Kasumi-1 (cell line): ENCODE measurements around the gene ARMC8.

Experiments
- DNase-seq, 2 experiments: peaks; one replicate each; lab custom pipeline; 2025; lab: John Stamatoyannopoulos, UW

ARMC8 gene

GRCh38 chr3:138197524-138197923 is 10.4 kb downstream of the ARMC8 start:
- DNase-seq, result no peak

DNA sequence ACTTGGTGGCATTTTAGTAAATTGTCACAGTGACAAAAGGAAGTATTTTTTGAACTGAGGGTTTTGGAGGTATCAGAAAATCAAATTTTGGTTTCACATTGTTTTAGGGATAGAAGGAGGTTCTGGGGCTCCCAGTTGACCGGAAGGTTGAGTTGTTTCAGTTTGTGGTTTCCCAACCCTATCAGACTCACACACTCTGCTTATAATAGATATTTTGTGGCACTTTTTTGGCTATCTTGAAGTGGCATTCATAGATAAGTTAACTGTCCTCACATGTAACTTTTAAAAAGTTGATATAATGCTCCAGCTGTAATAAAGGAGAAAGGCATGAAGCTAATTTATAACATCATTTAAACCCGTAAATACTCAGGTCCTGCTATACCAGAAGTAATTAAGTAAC is 12.8 kb downstream of the ARMC8 start:
- no peak for DNase-seq

DNA sequence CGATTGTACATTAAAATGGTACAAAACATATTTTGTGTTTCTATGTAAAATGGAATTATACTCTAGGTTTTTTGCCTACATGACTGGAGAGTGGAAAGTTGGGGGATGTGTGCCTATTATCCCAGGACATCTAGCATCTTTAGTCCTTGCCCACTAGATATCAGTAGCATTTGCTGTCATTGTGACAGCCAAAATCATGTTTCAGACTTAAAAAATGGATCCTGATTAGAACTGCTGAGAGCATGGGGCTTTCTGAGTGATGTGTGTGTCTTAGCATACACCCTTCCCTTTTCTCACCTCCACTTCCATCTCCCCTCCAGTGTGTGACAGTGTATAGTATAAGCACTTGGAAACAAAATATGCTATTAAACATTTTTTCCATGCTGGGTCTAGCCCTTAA is 13.3 kb downstream of the ARMC8 start:
- no peak for DNase-seq

DNA sequence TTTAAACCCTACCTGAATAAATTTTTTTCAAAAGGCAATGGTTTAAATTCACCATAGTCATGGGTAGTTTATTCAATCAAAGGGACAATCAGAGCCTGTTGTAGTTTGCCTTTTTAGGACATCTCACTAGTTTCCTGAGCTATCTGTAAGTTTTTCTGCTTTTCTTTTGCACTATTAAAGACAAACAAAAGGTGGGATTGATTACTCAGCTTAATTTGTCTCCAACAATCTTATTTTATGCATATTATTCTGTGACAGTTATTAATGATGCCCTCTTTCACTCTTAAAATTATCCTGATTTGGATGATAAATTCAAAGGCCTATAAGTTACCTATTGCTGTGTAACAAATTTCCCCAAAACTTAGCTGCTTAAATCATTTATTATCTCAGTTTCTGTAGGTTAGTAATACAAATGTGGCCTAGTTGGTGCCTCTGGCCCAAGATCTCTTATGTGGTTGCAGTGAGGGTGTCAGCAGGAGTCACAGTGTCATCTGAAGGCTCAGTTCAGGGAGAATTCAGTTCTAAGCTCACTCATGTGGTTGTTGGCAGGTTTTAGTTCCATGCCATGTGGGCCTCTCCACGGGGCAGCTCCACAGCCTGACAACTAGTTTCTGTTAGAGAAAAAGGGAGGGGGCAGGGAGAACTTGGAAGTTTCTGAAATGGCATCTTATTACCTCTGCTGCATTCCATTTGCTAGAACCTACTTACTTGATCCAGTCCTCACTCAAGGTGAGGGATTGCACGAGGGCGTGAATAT is 16.0 kb downstream of the ARMC8 start:
- no peak for DNase-seq

DNA sequence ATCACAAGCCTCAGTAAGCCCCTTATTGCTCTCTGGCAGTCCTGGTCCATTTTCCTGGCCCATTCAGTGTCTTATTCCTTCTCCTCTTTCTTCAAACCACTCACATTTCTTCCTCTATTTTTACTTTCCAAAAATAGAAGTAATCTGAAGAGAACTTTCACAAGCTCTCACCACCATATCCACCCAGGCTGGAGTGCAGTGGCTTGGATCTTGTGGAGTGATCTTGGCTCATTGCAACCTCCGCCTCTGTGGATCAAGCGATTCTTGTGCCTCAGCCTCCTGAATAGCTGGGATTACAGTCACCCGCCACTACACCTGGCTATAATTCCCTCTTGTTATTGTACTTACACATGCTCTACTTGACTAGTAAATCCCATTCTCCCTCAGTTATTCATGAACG is 16.8 kb downstream of the ARMC8 start:
- DNase-seq, result no peak

DNA sequence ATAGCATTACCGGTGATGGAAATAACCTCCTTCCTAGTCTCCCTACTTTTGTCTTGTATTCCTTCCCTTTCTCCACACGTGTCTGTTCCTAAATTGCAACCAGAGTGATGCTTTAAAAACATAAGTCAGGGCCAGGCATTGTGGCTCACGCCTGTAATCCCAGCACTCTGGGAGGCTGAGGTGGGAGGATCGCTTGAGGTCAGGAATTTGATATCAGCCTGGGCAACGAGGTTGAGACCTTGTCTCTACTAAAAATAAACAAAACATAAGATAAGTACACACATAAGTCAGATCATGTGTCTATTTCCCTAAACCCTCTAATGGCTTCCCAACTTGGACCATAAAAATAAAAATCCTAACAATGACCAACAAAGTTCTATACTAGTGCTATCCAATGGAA is 18.4 kb downstream of the ARMC8 start:
- DNase-seq, result no peak

GRCh38 chr3:138206196-138206595 is 19.1 kb downstream of the ARMC8 start:
- no peak for DNase-seq

DNA sequence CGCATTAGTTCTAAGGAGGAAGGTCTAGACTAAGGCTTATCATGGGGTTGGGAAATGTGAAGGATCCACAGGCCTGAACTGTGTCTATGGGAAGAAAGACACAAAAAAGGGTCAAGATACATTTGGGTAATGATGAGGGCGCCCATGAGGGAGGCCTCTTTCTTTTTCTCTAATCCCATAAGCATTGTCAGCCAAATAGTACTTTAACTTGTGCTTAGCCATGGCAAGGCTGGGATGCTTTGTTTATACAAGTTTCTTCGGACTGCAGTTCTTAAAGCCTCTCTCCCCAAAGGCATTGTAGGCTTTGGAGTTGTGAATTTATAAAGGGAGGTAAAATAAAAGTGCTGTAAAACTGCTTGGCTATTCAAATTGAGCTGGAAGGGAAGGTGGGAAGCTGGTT is 23.4 kb downstream of the ARMC8 start:
- DNase-seq, result no peak

DNA sequence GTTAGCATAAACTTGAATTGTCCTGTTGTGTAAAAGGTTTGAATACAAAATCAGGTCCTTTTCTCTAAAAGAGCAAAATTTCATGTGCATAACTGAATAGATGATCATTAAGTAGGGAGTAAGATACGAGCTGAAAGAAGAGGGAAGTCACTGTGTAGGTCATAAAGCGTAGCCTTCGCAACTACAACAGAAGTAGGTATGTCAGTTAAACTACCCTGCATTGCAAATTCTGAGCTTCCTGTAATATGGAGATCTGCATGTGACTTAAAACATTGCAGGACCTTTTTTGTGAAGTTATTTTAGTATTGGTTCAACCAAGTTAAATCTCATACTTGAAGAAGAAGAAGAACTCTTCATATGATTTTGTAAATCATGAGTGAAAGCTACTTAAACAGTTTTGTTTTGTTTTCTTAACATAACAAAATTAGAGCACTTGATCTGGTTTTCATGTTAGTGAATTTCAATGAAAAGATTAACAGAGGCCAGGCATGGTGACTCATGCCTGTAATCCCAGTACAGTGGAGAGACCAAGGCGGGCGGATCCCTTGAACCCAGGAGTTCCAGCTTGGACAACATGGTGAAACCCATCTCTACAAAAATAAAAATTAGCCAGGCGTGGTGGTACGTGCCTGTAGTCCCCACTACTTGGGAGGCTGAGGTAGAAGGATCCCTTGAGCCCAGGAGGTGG is 26.4 kb downstream of the ARMC8 start:
- DNase-seq, result peak; percentile 56 to 60

GRCh38 chr3:138219255-138219654 is 32.2 kb downstream of the ARMC8 start:
- peak in 1 of 2 experiments; percentile 9 for DNase-seq

DNA sequence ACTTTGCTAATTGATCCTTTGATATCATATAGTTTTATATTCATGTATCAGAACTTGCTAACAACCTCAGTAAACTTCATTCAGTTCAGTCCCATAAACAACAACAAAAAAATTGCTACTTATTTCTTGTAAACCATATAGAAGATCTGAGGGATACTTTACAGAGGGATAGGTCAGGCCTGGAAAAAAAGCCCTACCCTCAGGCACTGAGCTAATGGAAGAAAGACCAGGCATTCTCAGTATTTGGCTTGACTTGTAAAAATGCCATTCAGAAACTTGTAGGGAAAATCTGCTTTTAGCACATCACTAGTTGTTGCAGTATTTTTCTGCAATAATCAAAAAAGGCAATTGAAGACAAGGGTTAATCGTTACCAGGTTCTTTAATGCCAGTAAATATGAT is 33.1 kb downstream of the ARMC8 start:
- DNase-seq, result no peak

- no peak for DNase-seq
Measured at GRCh38 chr3:138220788-138221187, 33.7 kb downstream of the ARMC8 start.

DNA sequence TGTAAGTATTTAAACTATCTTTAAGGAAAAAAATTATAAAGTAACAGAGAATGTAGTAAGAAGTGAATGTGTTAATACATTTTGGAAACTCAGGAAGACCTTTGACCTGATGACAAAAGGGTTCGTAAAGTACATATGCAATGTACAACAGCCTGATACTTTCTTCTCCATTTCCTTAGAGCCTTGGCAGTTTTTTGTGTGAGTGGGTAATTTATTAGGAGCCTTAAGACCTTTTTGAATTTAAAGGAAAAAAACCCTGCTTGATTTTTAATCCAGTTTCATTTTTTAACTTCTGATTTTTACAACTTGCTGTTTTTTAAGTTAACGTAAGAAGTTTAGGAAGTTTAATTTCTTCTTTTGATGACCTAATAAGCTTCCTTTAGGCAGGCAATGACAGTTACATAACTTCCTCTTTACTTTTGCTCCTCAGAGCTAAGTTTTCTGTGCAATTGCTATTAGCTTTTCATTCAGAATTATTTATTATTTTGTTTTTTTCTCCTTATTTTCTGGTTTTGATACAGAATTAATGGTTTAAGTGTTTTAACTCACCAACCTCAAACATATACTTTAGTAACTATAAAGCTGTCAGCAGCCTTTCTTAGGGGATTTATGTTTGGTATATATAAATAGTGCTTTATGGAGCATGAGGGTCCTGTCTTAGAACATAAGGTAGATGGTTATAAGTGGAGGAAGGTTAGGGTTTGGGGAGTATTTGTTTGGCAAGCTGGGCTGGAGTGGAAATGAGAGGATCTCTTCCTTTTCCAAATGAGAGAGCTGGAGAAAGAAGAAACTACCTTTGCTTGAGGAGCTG is 35.2 kb downstream of the ARMC8 start:
- peak; percentile 72 to 83 for DNase-seq

GRCh38 chr3:138222942-138223287 is 35.8 kb downstream of the ARMC8 start:
- peak in 1 of 2 experiments; percentile 28 for DNase-seq

DNA sequence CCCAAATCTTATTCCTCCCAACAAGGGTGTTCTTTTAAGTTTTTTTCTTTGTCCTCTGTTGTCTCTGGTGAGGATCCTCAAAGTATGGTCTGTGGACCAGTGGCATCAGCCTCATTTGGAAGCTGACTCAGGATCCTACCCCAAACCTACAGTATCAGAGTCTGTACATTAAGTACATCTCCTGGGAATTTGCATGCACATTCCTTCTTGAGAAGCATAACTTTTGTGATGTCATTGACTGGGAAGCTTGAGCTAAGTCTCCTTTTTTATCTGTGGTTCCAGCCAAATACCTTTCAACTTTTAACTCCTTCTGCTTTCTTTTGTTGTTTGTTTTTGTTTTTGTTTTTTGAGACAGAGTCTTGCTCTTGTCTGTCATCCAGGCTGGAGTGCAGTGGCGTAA is 40.5 kb downstream of the ARMC8 start:
- DNase-seq, result no peak

DNA sequence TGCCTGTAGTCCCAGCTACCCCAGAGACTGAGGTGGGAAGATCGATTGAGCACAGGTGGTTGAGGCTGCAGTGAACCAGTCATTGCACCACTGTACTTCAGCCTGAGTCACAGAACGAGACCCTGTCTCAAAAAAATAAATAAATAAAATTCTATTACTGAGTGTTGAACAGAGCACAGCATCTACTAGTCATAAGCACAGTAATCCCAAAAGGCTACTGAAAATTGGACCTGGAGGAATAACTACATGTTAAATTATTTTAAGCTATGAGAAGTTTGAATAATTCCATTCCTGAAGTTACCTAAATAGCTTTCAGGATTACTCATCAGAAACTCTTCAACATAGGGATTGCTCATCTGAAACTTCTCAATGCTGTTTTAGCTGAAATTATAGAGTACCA is 43.4 kb downstream of the ARMC8 start:
- DNase-seq, result no peak

GRCh38 chr3:138232705-138233364 is 45.7 kb downstream of the ARMC8 start:
- DNase-seq, result no peak

- no peak for DNase-seq
Measured at GRCh38 chr3:138234401-138235179, 47.5 kb downstream of the ARMC8 start.

GRCh38 chr3:138238711-138239110 is 51.6 kb downstream of the ARMC8 start:
- no peak for DNase-seq

GRCh38 chr3:138241061-138241460 is 54.0 kb downstream of the ARMC8 start:
- no peak for DNase-seq

- no peak for DNase-seq
Measured at GRCh38 chr3:138241676-138242075, 54.6 kb downstream of the ARMC8 start.

GRCh38 chr3:138242466-138242865 is 55.4 kb downstream of the ARMC8 start:
- DNase-seq, result no peak
